SU-DHL-6 (cell line): ENCODE data around the gene PLK2.

Experiments
- H2AFZ ChIP-seq: fragments of 200-600 bp; sonication (generic); 2 replicates; pipeline ENCODE4 v1.6.1; 2014; ENCODE audit warnings: low read depth, mild to moderate bottlenecking, moderate library complexity, mixed read lengths, antibody characterized with exemption, low read length; ENCODE audit not compliant: severe bottlenecking
- H3F3A ChIP-seq: fragments of 200-600 bp; shearing (Covaris generic); 2 replicates; pipeline ENCODE4 v1.6.0; 2016; ENCODE audit warnings: antibody characterized with exemption, mild to moderate bottlenecking; ENCODE audit not compliant: insufficient read depth
- H3K27ac ChIP-seq: fragments of 200-600 bp; sonication (generic); 2 replicates; pipeline ENCODE4 v1.5.1; 2016; ENCODE audit warnings: low read depth, mild to moderate bottlenecking, low read length, moderate library complexity, mixed read lengths
- H3K27me3 ChIP-seq: fragments of 200-600 bp; sonication (generic), shearing (Covaris generic); 2 replicates; pipeline ENCODE4 v1.6.0; 2014; ENCODE audit warnings: mild to moderate bottlenecking, low read length
- H3K36me3 ChIP-seq: fragments of 200-600 bp; sonication (generic); 2 replicates; pipeline ENCODE4 v1.6.1; 2014; ENCODE audit warnings: mild to moderate bottlenecking, low read length, mixed read lengths
- H3K4me2 ChIP-seq: fragments of 300-600, 200-600 bp; shearing (Covaris generic), sonication (generic); 2 replicates; pipeline ENCODE4 v1.6.0; 2014; ENCODE audit warnings: low read length, low read depth, mild to moderate bottlenecking; ENCODE audit not compliant: poor library complexity, severe bottlenecking
- H3K4me3 ChIP-seq: fragments of 200-600 bp; sonication (generic); 2 replicates; pipeline ENCODE4 v1.5.1; 2014; ENCODE audit warnings: antibody characterized with exemption, low read length, mild to moderate bottlenecking, mixed read lengths; ENCODE audit not compliant: insufficient read depth, poor library complexity, severe bottlenecking
- H3K79me2 ChIP-seq: fragments of 200-600 bp; sonication (generic); 2 replicates; pipeline ENCODE4 v1.6.1; 2014; ENCODE audit warnings: mild to moderate bottlenecking, low read length, moderate library complexity; ENCODE audit not compliant: insufficient read depth
- H3K9ac ChIP-seq: fragments of 200-600 bp; sonication (generic); 2 replicates; pipeline ENCODE4 v1.7.0; 2014; ENCODE audit warnings: mild to moderate bottlenecking, low read length
- H3K9me2 ChIP-seq: fragments of 200-600 bp; sonication (generic); replicated peaks from 2 replicates; pipeline ENCODE4 v1.6.1; 2014; ENCODE audit warnings: low read length; ENCODE audit not compliant: insufficient read depth
- H3K9me3 ChIP-seq: fragments of 200-600 bp; sonication (generic); 2 replicates; pipeline ENCODE4 v1.6.1; 2014; ENCODE audit warnings: low read length, mixed read lengths; ENCODE audit not compliant: insufficient read depth
- H4K20me1 ChIP-seq: fragments of 200-600 bp; sonication (generic); 2 replicates; pipeline ENCODE4 v1.6.1; 2014; ENCODE audit warnings: low read depth, mild to moderate bottlenecking, antibody characterized with exemption, low read length, moderate library complexity, mixed read lengths
- EZH2phosphoT487 ChIP-seq: fragments of 200-600 bp; sonication (generic), shearing (Covaris generic); conservative IDR thresholded peaks from 2 replicates; pipeline ENCODE4 v1.6.1; 2018; ENCODE audit warnings: mild to moderate bottlenecking, antibody characterized with exemption, low read length, moderate library complexity, mixed read lengths
- TF ChIP-seq, protein P1 (sequence below): fragments of 200-600 bp; sonication (generic); IDR thresholded peaks from one replicate; pipeline ENCODE4 v1.5.1; 2017; ENCODE audit warnings: antibody characterized with exemption, mild to moderate bottlenecking, low read length, moderate library complexity; ENCODE audit not compliant: insufficient read depth, poor library complexity, severe bottlenecking

Gene PLK2

DNA sequence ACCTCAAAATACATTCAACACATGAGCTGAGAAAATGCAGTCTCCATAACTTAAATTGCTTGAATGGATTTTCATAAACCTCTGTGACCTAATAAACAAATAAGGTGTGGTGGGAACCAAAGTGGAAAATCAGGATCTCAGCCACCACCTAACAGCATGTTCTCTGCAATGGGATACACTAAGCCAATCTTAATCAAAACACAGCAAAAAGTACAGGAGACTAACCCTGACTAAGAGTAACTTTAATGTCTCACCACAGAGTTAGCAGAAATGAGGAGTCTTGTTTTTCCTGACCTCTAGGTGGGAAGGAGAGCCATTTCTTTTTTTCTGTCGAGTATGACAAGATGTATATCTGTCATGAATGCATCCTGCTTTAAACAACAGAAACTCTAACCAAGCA, 48.5 kb downstream of the PLK2 start:
- H3K4me3 ChIP-seq = no peak overlapping the region
- H3K36me3 ChIP-seq = no peaks in the 10 kb centered on the region
- no peaks in the 10 kb centered on the region for H4K20me1 ChIP-seq
- no peaks in the 10 kb centered on the region for H3K79me2 ChIP-seq
- H3K9me2 ChIP-seq = no peaks in the 10 kb centered on the region
- TF ChIP-seq EZH2phosphoT487 = no peak
- TF ChIP-seq, protein P1, sequence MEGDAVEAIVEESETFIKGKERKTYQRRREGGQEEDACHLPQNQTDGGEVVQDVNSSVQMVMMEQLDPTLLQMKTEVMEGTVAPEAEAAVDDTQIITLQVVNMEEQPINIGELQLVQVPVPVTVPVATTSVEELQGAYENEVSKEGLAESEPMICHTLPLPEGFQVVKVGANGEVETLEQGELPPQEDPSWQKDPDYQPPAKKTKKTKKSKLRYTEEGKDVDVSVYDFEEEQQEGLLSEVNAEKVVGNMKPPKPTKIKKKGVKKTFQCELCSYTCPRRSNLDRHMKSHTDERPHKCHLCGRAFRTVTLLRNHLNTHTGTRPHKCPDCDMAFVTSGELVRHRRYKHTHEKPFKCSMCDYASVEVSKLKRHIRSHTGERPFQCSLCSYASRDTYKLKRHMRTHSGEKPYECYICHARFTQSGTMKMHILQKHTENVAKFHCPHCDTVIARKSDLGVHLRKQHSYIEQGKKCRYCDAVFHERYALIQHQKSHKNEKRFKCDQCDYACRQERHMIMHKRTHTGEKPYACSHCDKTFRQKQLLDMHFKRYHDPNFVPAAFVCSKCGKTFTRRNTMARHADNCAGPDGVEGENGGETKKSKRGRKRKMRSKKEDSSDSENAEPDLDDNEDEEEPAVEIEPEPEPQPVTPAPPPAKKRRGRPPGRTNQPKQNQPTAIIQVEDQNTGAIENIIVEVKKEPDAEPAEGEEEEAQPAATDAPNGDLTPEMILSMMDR = no peak
- H3K9me3 ChIP-seq = no peaks in the 10 kb centered on the region
- no peak overlapping the region for H2AFZ ChIP-seq
- no peaks in the 10 kb centered on the region for H3K27me3 ChIP-seq
- no peak overlapping the region for H3K4me2 ChIP-seq
- no peak overlapping the region for H3K27ac ChIP-seq
- H3K9ac ChIP-seq = no peak overlapping the region
- H3F3A ChIP-seq = no peaks in the 10 kb centered on the region

DNA sequence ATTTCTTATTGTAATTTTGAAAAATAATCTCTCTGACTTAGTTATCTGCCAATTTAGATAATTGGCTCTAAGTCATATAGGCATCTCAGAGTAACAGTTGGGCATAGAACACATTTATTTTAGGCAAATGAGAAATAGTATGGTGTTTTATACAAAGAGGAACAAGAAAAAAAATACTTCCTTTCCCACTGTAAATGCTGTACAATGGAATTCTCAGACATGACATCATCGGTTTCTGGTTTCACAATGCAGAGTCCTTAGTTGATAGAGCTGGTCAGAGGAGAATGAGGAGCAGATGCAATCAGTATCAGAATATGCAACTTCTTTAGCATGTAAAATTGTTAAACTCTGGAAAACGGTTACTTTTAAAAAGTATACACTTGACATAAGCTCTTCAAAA, 49.4 kb downstream of the PLK2 start:
- Histone ChIP-seq H4K20me1 (no peaks in the 10 kb centered on the region), H3K9me3 (no peaks in the 10 kb centered on the region), H3F3A (no peaks in the 10 kb centered on the region), H3K27ac (no peak overlapping the region), H2AFZ (no peak overlapping the region), H3K36me3 (no peaks in the 10 kb centered on the region), H3K9ac (no peak overlapping the region), H3K27me3 (no peaks in the 10 kb centered on the region), H3K79me2 (no peaks in the 10 kb centered on the region), H3K9me2 (no peaks in the 10 kb centered on the region), H3K4me3 (no peak overlapping the region), H3K4me2 (no peak overlapping the region)
- no peak for TF ChIP-seq EZH2phosphoT487
- TF ChIP-seq, protein P1 = no peak

DNA sequence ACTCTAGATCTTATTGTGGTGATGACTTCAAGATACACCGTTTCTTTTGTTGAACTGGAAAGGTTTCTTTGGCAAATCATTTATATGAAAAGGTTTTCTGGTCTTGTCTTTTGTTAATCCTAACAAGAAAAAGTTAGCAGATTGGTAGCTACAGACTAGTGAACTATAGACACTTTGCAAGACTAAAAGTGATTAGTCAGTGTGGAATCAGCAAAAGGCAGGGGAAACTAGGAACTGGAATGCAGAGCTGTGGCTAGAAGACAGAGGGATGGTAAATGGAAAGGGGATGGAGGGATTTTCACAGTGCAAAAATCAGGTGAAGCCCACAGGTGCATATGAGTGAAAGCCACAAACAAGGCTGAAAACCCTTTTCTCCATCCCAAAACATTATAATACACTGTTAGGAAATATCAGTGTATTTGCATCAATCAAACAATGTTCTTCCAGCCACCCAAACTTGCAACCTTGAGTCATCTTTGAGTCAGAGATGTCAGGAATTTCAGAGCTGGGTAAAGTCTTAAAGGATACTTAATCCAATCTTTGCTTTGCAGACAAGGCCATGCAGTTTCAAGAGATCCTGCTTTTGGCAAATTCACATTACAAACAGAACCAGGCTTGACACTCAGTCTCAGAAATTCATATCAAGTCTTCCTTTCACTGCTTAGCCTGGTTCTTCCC, 52.7 kb downstream of the PLK2 start:
- Histone ChIP-seq H4K20me1 (no peaks in the 10 kb centered on the region), H3K9me2 (no peaks in the 10 kb centered on the region), H2AFZ (no peak overlapping the region), H3K9me3 (no peaks in the 10 kb centered on the region), H3F3A (no peaks in the 10 kb centered on the region), H3K27me3 (no peaks in the 10 kb centered on the region), H3K4me3 (no peak overlapping the region), H3K4me2 (no peak overlapping the region), H3K79me2 (no peaks in the 10 kb centered on the region), H3K9ac (no peak overlapping the region), H3K27ac (no peak overlapping the region), H3K36me3 (no peaks in the 10 kb centered on the region)
- TF ChIP-seq EZH2phosphoT487 = no peak
- TF ChIP-seq, protein P1 = no peak
